ENCODE data around the gene SPDYE9. TPM values are rescaled to one million over a fixed set of nuclear protein-coding genes. Genes with fewer than 3 reads are reported as not detected.
"Not testable (repeated sequence)": the region's sequence is repeated elsewhere in the genome, so short reads cannot be mapped to it uniquely, and the experiment has no call there.

The SPDYE9 gene, protein sequence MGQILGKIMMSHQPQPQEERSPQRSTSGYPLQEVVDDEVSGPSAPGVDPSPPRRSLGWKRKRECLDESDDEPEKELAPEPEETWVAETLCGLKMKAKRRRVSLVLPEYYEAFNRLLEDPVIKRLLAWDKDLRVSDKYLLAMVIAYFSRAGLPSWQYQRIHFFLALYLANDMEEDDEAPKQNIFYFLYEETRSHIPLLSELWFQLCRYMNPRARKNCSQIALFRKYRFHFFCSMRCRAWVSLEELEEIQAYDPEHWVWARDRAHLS
- not detected in 2 replicates for total RNA-seq (2014; rRNA removed; shearing (Covaris generic); ENCODE audit: low replicate concordance)

DNA sequence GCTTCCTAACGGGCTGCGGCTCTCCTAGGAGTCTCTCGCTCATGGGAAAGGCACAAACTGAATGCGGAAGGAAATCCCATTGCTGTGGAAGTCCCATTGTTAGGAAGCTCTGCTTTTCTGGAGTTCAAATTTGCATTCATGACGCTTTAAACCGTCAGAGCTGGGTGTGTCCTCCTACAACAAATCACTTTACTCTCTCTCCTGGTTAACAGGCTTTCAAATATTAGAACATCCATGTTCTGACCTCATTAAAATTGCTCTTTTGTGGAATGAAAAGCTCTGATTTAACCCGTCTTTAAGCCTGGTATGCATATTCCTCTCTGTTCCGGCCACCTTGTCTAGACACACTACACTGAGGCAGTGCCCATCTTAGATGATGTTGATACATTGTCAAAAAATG is at the start of gene SPDYE9:
TSS of gene SPDYE9 (minus strand) at position 101 of the 400 bp plus-strand sequence. CDS start 1,800 bp downstream, outside the sequence.
- not testable (repeated sequence) for H3K36me3 ChIP-seq, H3K4me3 ChIP-seq, H3K9me3 ChIP-seq, H3K27me3 ChIP-seq, DNase-seq

DNA sequence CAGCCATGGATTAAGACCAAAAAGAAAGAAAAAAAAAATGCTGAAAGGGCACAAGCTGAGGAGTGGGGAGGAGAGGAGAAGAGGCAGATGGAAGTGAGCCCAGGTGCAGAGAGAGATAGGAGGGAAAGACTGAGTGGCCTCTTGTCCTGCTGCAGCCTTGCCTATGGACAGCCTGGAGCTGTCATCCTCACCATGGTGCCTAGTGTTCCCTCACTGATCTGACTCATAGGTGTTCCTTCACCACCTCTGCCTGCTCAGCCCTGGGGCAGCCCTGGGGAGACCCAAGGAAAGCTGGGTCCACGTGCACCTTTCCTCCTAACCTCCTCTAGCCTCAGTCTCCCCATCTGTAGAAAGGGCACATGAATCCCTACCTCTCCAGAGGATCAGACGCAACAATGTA is 49.0 kb upstream of the SPDYE9 start:
- H3K9me3 ChIP-seq, DNase-seq, H3K27me3 ChIP-seq, H3K4me3 ChIP-seq, H3K36me3 ChIP-seq: not testable (repeated sequence)

DNA sequence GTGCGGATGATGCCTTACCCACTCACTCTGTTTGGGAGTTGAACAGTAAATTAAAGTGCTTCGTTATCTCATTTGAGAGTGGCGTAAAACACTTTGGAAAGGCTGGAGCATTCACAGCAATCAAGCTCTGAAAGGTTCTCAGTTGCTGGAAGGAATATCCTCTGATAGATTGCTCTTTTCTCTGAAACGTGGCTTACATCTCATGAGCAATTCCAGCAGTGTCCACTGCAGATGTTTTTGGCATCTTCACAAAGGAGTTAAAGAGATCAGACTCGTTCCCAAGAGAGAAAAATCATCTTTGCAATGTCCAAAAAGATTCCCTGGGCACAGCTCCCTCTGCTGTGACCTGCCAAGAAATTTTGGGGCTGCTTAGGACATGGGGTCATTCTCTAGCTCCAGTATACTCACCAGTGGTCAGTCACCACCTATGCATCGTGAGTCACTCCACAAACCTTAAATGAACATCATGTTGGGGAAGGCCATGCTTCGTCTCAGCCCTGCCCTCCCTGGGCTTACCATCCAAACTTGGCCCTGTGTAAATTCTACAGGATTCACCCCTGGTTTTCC is 46.9 kb upstream of the SPDYE9 start:
- H3K27me3 ChIP-seq, H3K9me3 ChIP-seq, H3K4me3 ChIP-seq, DNase-seq, H3K36me3 ChIP-seq: not testable (repeated sequence)

DNA sequence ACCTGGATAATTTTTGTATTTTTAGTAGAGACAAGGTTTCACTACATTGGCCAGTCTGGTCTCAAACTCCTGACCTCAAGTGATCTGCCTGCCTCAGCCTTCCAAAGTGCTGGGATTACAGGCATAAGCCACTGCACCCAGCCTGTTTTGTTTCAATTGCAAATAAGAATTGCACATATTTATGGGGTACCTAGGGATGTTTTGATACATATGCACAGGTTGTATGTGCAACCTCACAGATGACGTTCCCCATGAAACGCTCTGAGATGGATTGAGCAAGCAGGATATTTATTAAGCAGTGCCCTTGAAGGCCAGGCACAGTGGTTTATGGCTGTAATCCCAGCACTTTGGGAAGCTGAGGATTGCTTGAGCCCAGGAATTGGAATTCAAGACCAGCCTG is 44.8 kb upstream of the SPDYE9 start:
- not testable (repeated sequence) for H3K36me3 ChIP-seq, H3K27me3 ChIP-seq, DNase-seq, H3K9me3 ChIP-seq, H3K4me3 ChIP-seq

DNA sequence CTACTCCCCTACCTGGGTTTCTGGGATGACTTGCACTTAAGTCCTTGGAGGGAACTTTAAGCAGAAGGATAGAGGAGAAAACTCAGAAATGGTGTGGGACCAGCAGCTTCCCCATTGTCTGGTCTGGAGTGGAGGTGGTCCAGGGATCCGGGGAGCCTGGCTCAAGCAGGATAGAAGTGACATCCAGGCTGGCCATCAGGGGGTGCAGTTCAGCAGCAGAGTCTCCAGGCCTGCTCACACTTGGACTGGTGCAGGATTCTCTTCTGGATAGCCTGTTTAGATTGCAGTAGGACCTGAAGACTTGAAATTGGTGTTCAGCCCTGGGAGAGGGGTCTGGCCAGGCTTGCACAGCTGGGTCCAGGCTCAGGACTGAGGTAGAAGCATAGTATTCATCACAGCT is 38.3 kb upstream of the SPDYE9 start:
- not testable (repeated sequence) for H3K9me3 ChIP-seq, H3K36me3 ChIP-seq, DNase-seq, H3K27me3 ChIP-seq, H3K4me3 ChIP-seq

DNA sequence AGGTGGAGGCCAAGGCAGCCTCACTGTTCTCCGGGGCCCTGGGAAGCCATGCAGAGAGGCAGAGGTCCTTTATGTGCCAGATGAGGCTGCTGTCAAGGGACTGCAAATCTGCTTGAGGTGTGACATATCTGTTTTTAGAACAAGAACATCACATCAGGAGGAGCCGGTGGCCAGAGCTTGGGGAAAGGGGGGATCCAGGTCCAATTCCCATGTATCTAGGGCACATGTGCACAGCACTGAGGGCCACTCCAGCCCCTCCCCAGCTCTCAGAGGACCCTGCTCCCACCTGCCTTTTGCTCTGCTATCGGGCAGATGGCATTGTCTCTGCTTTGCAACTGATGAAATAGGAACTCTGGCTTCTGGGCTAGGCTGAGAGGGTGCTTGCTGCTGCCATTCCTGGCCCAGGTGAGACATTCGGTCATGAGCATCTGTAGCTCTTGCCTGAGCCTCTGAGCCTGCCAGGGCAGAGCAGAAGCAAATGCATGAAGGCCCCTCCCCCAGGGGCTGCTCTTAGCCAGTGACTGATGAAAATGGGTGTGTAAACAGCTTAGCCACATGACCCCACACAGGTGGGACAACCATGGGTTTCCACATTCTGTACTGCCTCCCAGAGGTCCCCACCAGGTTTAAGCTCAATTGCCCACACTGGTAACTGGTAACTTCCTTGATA is 37.1 kb upstream of the SPDYE9 start:
- H3K4me3 ChIP-seq, DNase-seq, H3K36me3 ChIP-seq, H3K9me3 ChIP-seq, H3K27me3 ChIP-seq: not testable (repeated sequence)

DNA sequence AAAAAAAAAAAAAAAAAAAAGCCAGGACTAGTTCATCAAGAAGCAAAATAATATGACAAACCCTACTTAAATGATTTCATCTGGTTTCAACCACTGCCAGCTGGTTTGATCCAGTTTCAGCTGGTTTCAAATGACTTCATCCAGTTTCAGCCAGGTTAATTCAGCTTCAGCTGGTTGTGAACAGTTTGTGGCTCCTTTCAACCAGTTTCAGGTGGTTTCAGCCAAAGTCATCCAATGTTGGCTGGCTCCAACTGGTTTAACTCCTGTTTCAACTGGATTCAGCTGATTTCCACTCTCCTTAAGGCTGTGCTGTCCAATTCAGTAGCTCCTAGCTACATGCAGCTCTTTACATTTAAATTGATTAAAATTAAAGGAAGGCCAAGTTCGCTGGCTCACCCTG is 32.3 kb upstream of the SPDYE9 start:
- H3K9me3 ChIP-seq, H3K27me3 ChIP-seq, DNase-seq, H3K36me3 ChIP-seq, H3K4me3 ChIP-seq: not testable (repeated sequence)

DNA sequence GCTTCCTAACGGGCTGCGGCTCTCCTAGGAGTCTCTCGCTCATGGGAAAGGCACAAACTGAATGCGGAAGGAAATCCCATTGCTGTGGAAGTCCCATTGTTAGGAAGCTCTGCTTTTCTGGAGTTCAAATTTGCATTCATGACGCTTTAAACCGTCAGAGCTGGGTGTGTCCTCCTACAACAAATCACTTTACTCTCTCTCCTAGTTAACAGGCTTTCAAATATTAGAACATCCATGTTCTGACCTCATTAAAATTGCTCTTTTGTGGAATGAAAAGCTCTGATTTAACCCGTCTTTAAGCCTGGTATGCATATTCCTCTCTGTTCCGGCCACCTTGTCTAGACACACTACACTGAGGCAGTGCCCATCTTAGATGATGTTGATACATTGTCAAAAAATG is 28.0 kb downstream of the SPDYE9 start, which contains the start of gene SPDYE11:
TSS of gene SPDYE11 (minus strand) at position 101 of the 400 bp plus-strand sequence. CDS start 1,800 bp downstream, outside the sequence.
- H3K4me3 ChIP-seq, H3K36me3 ChIP-seq, H3K27me3 ChIP-seq, DNase-seq, H3K9me3 ChIP-seq: not testable (repeated sequence)

DNA sequence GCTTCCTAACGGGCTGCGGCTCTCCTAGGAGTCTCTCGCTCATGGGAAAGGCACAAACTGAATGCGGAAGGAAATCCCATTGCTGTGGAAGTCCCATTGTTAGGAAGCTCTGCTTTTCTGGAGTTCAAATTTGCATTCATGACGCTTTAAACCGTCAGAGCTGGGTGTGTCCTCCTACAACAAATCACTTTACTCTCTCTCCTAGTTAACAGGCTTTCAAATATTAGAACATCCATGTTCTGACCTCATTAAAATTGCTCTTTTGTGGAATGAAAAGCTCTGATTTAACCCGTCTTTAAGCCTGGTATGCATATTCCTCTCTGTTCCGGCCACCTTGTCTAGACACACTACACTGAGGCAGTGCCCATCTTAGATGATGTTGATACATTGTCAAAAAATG is 56.2 kb downstream of the SPDYE9 start, which contains the start of gene SPDYE8:
TSS of gene SPDYE8 (minus strand) at position 101 of the 400 bp plus-strand sequence. CDS start 1,800 bp downstream, outside the sequence.
- H3K27me3 ChIP-seq, H3K36me3 ChIP-seq, H3K9me3 ChIP-seq, H3K4me3 ChIP-seq, DNase-seq: not testable (repeated sequence)

Other genes with a start within 250 kb of the SPDYE9 start
- 1.2 and 1.8 TPM in 2 replicates for gene POM121, start 160.9 kb downstream of the SPDYE9 start, total RNA-seq (2014; rRNA removed; shearing (Covaris generic); ENCODE audit: low replicate concordance)
- gene TRIM74, start 116.6 kb downstream of the SPDYE9 start, total RNA-seq (2014; rRNA removed; shearing (Covaris generic); ENCODE audit: low replicate concordance), result not detected in 2 replicates
- gene SPDYE8, start 56.3 kb downstream of the SPDYE9 start, total RNA-seq (2014; rRNA removed; shearing (Covaris generic); ENCODE audit: low replicate concordance), result not detected in 2 replicates
- not detected in 2 replicates for gene SPDYE11, start 28.1 kb downstream of the SPDYE9 start, total RNA-seq (2014; rRNA removed; shearing (Covaris generic); ENCODE audit: low replicate concordance)
- 29.4 and 44.7 TPM in 2 replicates for gene NSUN5, start 222.8 kb upstream of the SPDYE9 start, total RNA-seq (2014; rRNA removed; shearing (Covaris generic); ENCODE audit: low replicate concordance)
- not detected in 2 replicates for gene TRIM50, start 242.0 kb upstream of the SPDYE9 start, total RNA-seq (2014; rRNA removed; shearing (Covaris generic); ENCODE audit: low replicate concordance)
- not detected in 2 replicates for gene FKBP6, start 242.1 kb upstream of the SPDYE9 start, total RNA-seq (2014; rRNA removed; shearing (Covaris generic); ENCODE audit: low replicate concordance)

Measured in MG63 (cell line).